ENCODE results near the gene FOXD2. TPM values are rescaled to one million over a fixed set of nuclear protein-coding genes. Genes with fewer than 3 reads are reported as not detected.

Gene FOXD2
- total and polyA plus RNA-seq, 2 donors (not counting 1 experiment from before 2014, with no cell fraction given) = 0.19 to 0.83 TPM

DNA sequence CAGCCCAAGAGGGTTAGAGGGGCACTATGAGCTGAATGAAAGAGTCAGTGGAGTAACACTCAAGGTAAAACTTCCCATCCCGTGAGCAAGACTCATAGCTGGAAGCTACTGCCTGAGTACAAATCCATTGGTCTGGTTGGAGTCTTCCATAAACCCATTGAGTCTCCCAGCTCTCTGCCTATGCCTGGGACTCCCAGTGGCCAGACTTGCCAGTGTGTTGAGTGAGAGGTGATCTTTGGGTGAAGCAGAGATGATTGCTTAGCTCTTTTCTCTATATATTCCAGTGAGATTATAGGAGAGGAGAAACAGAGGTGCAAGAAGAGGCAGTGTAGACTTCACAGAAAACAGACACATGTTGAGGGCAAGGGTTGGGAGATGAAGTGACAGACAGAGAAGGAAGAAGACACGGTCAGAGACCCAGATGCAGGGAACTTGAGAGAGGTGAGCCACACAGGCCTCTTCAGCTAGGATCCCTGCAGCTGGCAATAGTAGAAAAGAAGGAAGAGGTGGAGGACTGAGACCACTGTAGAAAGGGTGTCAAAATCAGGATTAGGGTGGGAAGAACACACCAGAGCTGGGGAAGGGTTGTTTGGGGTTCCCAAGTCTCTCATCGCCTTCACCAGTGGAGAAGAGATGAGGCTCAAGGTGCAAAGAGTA is 3.7 kb downstream of the FOXD2 start:
- Histone ChIP-seq H3K9ac (ENCODE audit: insufficient read depth, low read length) (no peak overlapping the region), H4K20me1 (ENCODE audit: control insufficient read depth, extremely low read depth, insufficient read depth, low read length) (no peaks in the 10 kb centered on the region), H3K36me3 (ENCODE audit: control insufficient read depth, insufficient read depth, low read length) (no peaks in the 10 kb centered on the region), H3K4me1 (ENCODE audit: control insufficient read depth, extremely low read depth, insufficient read depth, low read length) (no peaks in the 10 kb centered on the region), H3K27ac (ENCODE audit: insufficient read depth, low read length) (no peak overlapping the region), H2AFZ (ENCODE audit: low read length) (no peak overlapping the region), H3K4me3 (replicated peaks in 1 of 4; ENCODE audit: control extremely low read depth in 1 of 4, insufficient read depth in 1 of 4, low read depth in 3 of 4, low read length in 4 of 4) (no peak overlapping the region), H3K4me2 (ENCODE audit: extremely low read depth, insufficient read depth, low read length) (no peak overlapping the region), H3K79me2 (ENCODE audit: control insufficient read depth, insufficient read depth, low read length) (no peaks in the 10 kb centered on the region), H3K9me3 (ENCODE audit: control insufficient read depth, insufficient read depth, low read depth, low read length) (no peaks in the 10 kb centered on the region), H3K27me3 (ENCODE audit: control insufficient read depth, insufficient read depth, low read length) (peaks cover 30% of the 10 kb centered on the region)
- no peak for TF ChIP-seq EZH2 (IDR thresholded peaks at IDR 0.05; ENCODE audit: low read length, missing control alignments)
- TF ChIP-seq, protein P1, sequence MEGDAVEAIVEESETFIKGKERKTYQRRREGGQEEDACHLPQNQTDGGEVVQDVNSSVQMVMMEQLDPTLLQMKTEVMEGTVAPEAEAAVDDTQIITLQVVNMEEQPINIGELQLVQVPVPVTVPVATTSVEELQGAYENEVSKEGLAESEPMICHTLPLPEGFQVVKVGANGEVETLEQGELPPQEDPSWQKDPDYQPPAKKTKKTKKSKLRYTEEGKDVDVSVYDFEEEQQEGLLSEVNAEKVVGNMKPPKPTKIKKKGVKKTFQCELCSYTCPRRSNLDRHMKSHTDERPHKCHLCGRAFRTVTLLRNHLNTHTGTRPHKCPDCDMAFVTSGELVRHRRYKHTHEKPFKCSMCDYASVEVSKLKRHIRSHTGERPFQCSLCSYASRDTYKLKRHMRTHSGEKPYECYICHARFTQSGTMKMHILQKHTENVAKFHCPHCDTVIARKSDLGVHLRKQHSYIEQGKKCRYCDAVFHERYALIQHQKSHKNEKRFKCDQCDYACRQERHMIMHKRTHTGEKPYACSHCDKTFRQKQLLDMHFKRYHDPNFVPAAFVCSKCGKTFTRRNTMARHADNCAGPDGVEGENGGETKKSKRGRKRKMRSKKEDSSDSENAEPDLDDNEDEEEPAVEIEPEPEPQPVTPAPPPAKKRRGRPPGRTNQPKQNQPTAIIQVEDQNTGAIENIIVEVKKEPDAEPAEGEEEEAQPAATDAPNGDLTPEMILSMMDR (conservative IDR thresholded peaks at IDR 0.05 in 1 of 2, IDR thresholded peaks at IDR 0.05 in 1 of 2; ENCODE audit: low read depth in 1 of 2, low read length in 2 of 2) = no peak
- DNase-seq (ENCODE audit: low read depth in 2 of 2) = no peak

DNA sequence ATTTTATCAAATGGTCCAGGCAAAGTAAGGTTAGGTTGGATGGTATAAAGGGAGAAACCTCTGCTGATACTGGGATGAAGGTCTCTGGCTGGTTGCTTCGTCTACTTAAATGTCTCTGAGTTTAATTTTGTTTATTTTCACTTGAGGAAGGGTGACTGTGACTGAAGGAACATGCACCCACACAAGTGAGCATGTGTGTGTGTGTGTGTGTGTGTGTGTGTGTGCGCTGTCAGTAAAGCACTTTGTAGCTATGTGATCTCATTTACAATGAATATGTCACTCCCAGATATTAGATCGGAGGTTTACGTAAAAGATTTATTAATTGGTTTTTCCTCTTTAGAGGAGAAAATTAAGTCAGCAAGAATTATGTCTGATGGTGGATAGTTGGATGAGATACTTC is 4.4 kb downstream of the FOXD2 start:
- Histone ChIP-seq H3K4me2 (ENCODE audit: extremely low read depth, insufficient read depth, low read length) (no peak overlapping the region), H4K20me1 (ENCODE audit: control insufficient read depth, extremely low read depth, insufficient read depth, low read length) (no peaks in the 10 kb centered on the region), H3K36me3 (ENCODE audit: control insufficient read depth, insufficient read depth, low read length) (no peaks in the 10 kb centered on the region), H3K9ac (ENCODE audit: insufficient read depth, low read length) (no peak overlapping the region), H3K79me2 (ENCODE audit: control insufficient read depth, insufficient read depth, low read length) (no peaks in the 10 kb centered on the region), H2AFZ (ENCODE audit: low read length) (no peak overlapping the region), H3K9me3 (ENCODE audit: control insufficient read depth, insufficient read depth, low read depth, low read length) (no peaks in the 10 kb centered on the region), H3K27me3 (ENCODE audit: control insufficient read depth, insufficient read depth, low read length) (peaks cover 36% of the 10 kb centered on the region), H3K4me3 (replicated peaks in 1 of 4; ENCODE audit: control extremely low read depth in 1 of 4, insufficient read depth in 1 of 4, low read depth in 3 of 4, low read length in 4 of 4) (no peak overlapping the region), H3K4me1 (ENCODE audit: control insufficient read depth, extremely low read depth, insufficient read depth, low read length) (no peaks in the 10 kb centered on the region), H3K27ac (ENCODE audit: insufficient read depth, low read length) (no peak overlapping the region)
- no peak for DNase-seq (ENCODE audit: low read depth in 2 of 2)
- TF ChIP-seq, protein P1 (conservative IDR thresholded peaks at IDR 0.05 in 1 of 2, IDR thresholded peaks at IDR 0.05 in 1 of 2; ENCODE audit: low read depth in 1 of 2, low read length in 2 of 2) = no peak
- no peak for TF ChIP-seq EZH2 (IDR thresholded peaks at IDR 0.05; ENCODE audit: low read length, missing control alignments)

DNA sequence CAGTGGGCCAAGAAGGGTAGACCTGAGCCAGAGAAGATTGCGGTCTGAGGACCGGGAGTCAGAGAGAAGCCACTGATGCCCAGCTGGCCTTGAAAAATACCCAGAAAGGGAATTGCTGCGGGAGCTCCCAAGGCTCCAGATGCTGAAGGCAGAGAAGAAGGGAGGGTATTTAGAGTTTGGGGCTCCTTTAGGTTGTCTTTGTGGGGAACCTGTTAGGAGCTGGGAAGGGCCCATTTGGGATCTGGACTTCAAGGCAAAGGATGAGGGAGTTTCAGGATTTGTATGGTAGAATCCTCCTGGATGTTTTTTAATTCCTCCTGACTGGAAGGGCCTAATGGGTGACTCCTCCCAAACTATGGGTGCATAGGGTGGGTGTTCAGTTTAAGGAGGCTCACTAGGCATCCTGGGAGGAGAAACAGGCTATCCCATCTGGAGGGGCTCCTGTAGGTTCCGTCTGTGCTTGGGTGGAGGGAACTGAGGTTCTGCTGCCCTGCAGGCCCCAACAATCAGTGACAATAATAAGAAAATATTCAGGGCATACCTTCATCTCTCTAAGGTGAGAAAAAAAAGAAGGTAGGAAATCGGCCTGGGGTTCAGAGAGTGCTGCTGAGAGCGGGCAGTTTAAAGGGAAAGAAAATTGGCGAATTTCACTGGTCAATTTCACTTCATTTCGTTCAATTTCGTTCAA is 5.1 kb downstream of the FOXD2 start:
- Histone ChIP-seq H3K27ac (ENCODE audit: insufficient read depth, low read length) (no peak overlapping the region), H3K79me2 (ENCODE audit: control insufficient read depth, insufficient read depth, low read length) (no peaks in the 10 kb centered on the region), H3K4me1 (ENCODE audit: control insufficient read depth, extremely low read depth, insufficient read depth, low read length) (no peaks in the 10 kb centered on the region), H3K9ac (ENCODE audit: insufficient read depth, low read length) (no peak overlapping the region), H3K4me3 (replicated peaks in 1 of 4; ENCODE audit: control extremely low read depth in 1 of 4, insufficient read depth in 1 of 4, low read depth in 3 of 4, low read length in 4 of 4) (no peak overlapping the region), H3K4me2 (ENCODE audit: extremely low read depth, insufficient read depth, low read length) (no peak overlapping the region), H3K36me3 (ENCODE audit: control insufficient read depth, insufficient read depth, low read length) (no peaks in the 10 kb centered on the region), H3K9me3 (ENCODE audit: control insufficient read depth, insufficient read depth, low read depth, low read length) (no peaks in the 10 kb centered on the region), H2AFZ (ENCODE audit: low read length) (no peak overlapping the region), H4K20me1 (ENCODE audit: control insufficient read depth, extremely low read depth, insufficient read depth, low read length) (no peaks in the 10 kb centered on the region), H3K27me3 (ENCODE audit: control insufficient read depth, insufficient read depth, low read length) (peaks cover 38% of the 10 kb centered on the region)
- no peak for DNase-seq (ENCODE audit: low read depth in 2 of 2)
- no peak for TF ChIP-seq EZH2 (IDR thresholded peaks at IDR 0.05; ENCODE audit: low read length, missing control alignments)
- TF ChIP-seq, protein P1 (conservative IDR thresholded peaks at IDR 0.05 in 1 of 2, IDR thresholded peaks at IDR 0.05 in 1 of 2; ENCODE audit: low read depth in 1 of 2, low read length in 2 of 2) = no peak
